ENCODE results near the gene MRS2.
"Not testable (repeated sequence)": the region's sequence is repeated elsewhere in the genome, so short reads cannot be mapped to it uniquely, and the experiment has no call there.

Gene MRS2

DNA sequence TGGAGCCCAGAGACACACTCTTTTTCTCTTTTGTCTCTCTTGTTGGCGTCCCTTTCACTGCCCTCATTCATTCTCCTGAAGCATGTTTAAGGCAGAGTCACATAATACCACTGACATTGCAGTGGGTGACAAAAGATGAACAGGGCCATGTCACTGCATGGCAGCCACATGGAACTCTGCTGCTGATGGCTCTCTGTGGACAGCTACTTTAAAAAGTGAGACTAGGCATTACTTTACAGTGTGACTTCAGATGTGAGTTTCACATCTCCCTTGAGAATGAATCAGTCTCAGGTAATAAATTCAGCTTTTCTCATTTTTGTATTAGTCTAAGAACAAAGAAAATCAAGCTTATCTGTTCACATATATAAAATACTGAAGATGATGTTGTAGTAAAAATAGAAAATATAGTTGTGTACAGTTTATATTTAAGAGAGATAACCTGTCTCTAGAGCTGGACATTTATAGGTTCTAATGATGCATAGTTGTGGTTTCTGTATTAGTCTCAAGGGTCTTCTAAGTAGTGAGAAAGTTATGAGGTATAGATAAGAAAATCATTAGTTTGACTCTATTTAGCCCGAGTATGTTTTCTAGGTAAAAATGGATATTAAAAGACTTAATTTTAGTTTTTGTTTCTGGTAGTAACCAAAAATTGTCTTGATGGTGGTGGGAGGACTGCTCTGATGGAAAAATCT, 6.1 kb downstream of the MRS2 start:
- WGBS (ENCODE audit: insufficient coverage, insufficient read length) = no CpG with 5 or more reads among the region's 2 CpGs

DNA sequence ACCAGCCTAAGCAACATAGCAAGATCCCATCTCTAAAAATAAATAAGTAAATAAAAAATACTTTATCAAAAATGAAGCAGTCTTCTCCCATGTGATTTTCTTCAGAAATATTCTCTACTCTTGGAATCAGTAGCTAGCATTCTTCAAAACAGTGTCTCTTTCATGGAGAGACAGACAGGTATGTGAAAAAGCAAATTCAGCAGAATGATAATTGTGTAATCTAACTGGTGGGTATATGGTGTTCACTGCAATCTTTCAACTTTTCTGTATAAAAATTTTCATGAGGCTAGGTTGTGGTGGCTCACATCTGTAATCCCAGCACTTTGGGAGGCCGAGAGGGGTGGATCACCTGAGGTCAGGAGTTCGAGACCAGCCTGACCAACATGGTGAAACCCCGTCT, 7.9 kb downstream of the MRS2 start:
- Histone ChIP-seq H3K4me1 (ENCODE audit: control insufficient read depth, insufficient read depth, low read length) (no peaks in the 10 kb centered on the region), H3K4me3 (ENCODE audit: low read length) (no peak overlapping the region), H3K27me3 (ENCODE audit: control insufficient read depth, insufficient read depth, low read length) (no peaks in the 10 kb centered on the region), H3K9me3 (ENCODE audit: control insufficient read depth, insufficient read depth, low read length) (no peaks in the 10 kb centered on the region), H3K36me3 (ENCODE audit: control insufficient read depth, insufficient read depth, low read length) (peaks cover 20% of the 10 kb centered on the region; the same call in 1 of the 2 replicates), H3K27ac (ENCODE audit: low read length) (no peak overlapping the region)
- no peak for DNase-seq (ENCODE audit: low read depth, low spot score)
- no CpG with 5 or more reads among the region's 3 CpGs for WGBS (ENCODE audit: insufficient coverage, insufficient read length)

More for the DNA sequence above, 6.1 kb downstream of the MRS2 start:
- Histone ChIP-seq H3K9me3 (ENCODE audit: control insufficient read depth, insufficient read depth, low read length) (no peaks in the 10 kb centered on the region), H3K4me1 (ENCODE audit: control insufficient read depth, insufficient read depth, low read length) (peaks cover 2% of the 10 kb centered on the region; the same call in 1 of the 2 replicates), H3K4me3 (ENCODE audit: low read length) (no peak overlapping the region), H3K27ac (ENCODE audit: low read length) (no peak overlapping the region), H3K36me3 (ENCODE audit: control insufficient read depth, insufficient read depth, low read length) (peaks cover 16% of the 10 kb centered on the region; the same call in 1 of the 2 replicates), H3K27me3 (ENCODE audit: control insufficient read depth, insufficient read depth, low read length) (no peaks in the 10 kb centered on the region)
- no peak for DNase-seq (ENCODE audit: low read depth, low spot score)

DNA sequence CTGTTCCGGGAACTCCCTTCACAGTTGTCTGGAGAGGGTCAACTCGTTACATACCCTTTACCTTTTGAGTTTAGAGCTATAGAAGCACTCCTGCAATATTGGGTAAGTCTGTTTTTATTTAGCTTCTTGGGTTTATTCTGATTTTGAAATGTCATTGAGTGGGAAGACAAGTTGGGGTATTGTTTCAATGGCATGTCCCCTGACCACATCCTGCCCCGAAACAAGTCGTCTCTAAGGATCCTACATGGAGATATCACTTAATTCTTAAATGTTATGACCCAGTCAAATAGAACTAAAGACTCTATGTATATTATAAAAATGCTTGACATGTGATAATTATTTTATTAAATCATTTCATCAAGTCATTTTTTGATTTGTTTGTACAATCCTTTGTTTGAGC, 9.6 kb downstream of the MRS2 start:
- DNase-seq (ENCODE audit: low read depth, low spot score) = no peak
- H3K27ac ChIP-seq (ENCODE audit: low read length) = no peak overlapping the region
- H3K4me3 ChIP-seq (ENCODE audit: low read length) = no peak overlapping the region
- H3K9me3 ChIP-seq (ENCODE audit: control insufficient read depth, insufficient read depth, low read length) = no peaks in the 10 kb centered on the region
- H3K36me3 ChIP-seq (ENCODE audit: control insufficient read depth, insufficient read depth, low read length) = peaks cover 25% of the 10 kb centered on the region; the same call in 1 of the 2 replicates
- no peaks in the 10 kb centered on the region for H3K27me3 ChIP-seq (ENCODE audit: control insufficient read depth, insufficient read depth, low read length)
- no peaks in the 10 kb centered on the region for H3K4me1 ChIP-seq (ENCODE audit: control insufficient read depth, insufficient read depth, low read length)
- no CpG with 5 or more reads among the region's 4 CpGs for WGBS (ENCODE audit: insufficient coverage, insufficient read length)

DNA sequence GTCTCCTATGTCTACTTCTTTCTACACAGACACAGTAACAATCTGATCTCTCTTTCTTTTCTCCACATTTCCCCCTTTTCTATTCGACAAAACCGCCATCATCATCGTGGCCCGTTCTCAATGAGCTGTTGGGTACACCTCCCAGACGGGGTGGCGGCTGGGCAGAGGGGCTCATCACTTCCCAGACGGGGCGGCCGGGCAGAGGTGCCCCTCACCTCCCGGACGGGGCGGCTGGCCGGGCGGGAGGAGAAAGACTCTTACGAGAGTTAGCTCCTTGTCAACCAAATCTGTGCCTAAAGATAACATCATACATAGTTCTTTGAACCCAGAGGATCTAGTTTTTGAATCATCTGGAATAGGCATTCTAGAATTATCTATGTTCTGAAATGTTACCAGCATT, 11.8 kb downstream of the MRS2 start:
- H3K4me3 ChIP-seq (ENCODE audit: low read length); H3K27ac ChIP-seq (ENCODE audit: low read length); H3K9me3 ChIP-seq (ENCODE audit: control insufficient read depth, insufficient read depth, low read length); H3K4me1 ChIP-seq (ENCODE audit: control insufficient read depth, insufficient read depth, low read length); H3K27me3 ChIP-seq (ENCODE audit: control insufficient read depth, insufficient read depth, low read length); DNase-seq (ENCODE audit: low read depth, low spot score): not testable (repeated sequence)
- WGBS (ENCODE audit: insufficient coverage, insufficient read length) = no CpG with 5 or more reads among the region's 15 CpGs
- peaks cover 36% of the 10 kb centered on the region; the same call in 1 of the 2 replicates for H3K36me3 ChIP-seq (ENCODE audit: control insufficient read depth, insufficient read depth, low read length)

DNA sequence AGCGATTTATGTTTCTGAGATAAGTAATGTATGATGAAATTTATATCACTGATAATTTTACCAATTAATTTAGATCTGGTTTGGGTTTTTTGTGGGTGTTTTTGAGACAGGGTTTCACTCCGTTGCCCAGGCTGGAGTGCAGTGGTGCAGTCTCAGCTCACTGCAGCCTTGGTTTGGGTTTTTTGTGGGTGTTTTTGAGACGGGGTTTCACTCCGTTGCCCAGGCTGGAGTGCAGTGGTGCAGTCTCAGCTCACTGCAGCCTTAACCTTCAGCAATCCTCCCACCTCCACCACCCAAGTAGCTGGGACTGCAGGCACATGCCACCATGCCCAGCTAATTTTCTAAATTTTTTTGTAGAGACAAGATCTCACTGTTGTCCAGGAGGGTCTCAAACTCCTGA, 13.0 kb downstream of the MRS2 start:
- WGBS (ENCODE audit: insufficient coverage, insufficient read length) = no CpG with 5 or more reads among the region's 4 CpGs
- Histone ChIP-seq H3K4me3 (ENCODE audit: low read length) (no peak overlapping the region), H3K27ac (ENCODE audit: low read length) (no peak overlapping the region), H3K27me3 (ENCODE audit: control insufficient read depth, insufficient read depth, low read length) (no peaks in the 10 kb centered on the region), H3K9me3 (ENCODE audit: control insufficient read depth, insufficient read depth, low read length) (no peaks in the 10 kb centered on the region), H3K36me3 (ENCODE audit: control insufficient read depth, insufficient read depth, low read length) (peaks cover 46% of the 10 kb centered on the region; the same call in 1 of the 2 replicates), H3K4me1 (ENCODE audit: control insufficient read depth, insufficient read depth, low read length) (no peaks in the 10 kb centered on the region)
- no peak for DNase-seq (ENCODE audit: low read depth, low spot score)

DNA sequence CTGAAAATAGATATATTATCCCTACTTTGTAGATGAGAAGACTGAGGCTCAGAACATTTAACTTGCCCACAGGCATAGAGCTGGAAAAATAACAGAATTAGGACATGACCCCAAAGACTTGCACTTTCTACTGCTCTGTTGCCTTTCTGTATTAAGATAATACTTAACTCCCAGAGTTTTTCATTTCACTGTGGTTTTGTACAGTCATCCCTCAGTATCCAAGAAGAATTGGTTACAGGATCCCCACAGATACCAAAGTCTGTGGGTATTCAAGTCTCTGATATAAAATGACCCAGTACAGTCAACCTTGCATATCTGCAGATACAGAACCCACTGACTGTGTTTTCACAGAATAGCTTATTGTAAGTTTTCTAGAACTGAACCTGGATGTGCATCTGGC, 16.8 kb downstream of the MRS2 start:
- DNase-seq (ENCODE audit: low read depth, low spot score) = no peak
- H3K9me3 ChIP-seq (ENCODE audit: control insufficient read depth, insufficient read depth, low read length) = no peaks in the 10 kb centered on the region
- peaks cover 34% of the 10 kb centered on the region; the same call in 1 of the 2 replicates for H3K36me3 ChIP-seq (ENCODE audit: control insufficient read depth, insufficient read depth, low read length)
- no peaks in the 10 kb centered on the region for H3K4me1 ChIP-seq (ENCODE audit: control insufficient read depth, insufficient read depth, low read length)
- H3K4me3 ChIP-seq (ENCODE audit: low read length) = no peak overlapping the region
- no peak overlapping the region for H3K27ac ChIP-seq (ENCODE audit: low read length)
- no peaks in the 10 kb centered on the region for H3K27me3 ChIP-seq (ENCODE audit: control insufficient read depth, insufficient read depth, low read length)

DNA sequence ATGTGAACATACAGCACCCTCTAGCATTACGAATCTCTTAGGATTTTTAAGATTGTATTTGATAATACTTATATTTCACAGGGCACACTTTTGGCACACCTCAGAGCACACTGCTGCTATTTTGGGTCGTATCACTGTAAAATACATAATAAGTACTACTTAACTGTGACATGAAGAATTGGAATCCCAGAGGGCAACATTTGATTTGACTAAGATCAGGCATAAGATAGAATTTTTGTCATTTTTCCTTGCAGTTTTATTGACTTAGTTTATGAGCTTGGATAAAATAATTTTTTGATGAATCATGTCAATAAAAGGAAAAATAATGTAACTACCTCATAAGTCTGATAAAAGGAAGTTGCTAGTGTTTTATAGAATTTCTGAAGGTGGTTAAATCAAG, 22.4 kb downstream of the MRS2 start:
- no peaks in the 10 kb centered on the region for H3K27me3 ChIP-seq (ENCODE audit: control insufficient read depth, insufficient read depth, low read length)
- peaks cover 12% of the 10 kb centered on the region for H3K36me3 ChIP-seq (ENCODE audit: control insufficient read depth, insufficient read depth, low read length)
- H3K9me3 ChIP-seq (ENCODE audit: control insufficient read depth, insufficient read depth, low read length) = no peaks in the 10 kb centered on the region
- no CpG with 5 or more reads among the region's 2 CpGs for WGBS (ENCODE audit: insufficient coverage, insufficient read length)
- no peak overlapping the region for H3K27ac ChIP-seq (ENCODE audit: low read length)
- H3K4me1 ChIP-seq (ENCODE audit: control insufficient read depth, insufficient read depth, low read length) = no peaks in the 10 kb centered on the region
- no peak overlapping the region for H3K4me3 ChIP-seq (ENCODE audit: low read length)
- no peak for DNase-seq (ENCODE audit: low read depth, low spot score)

DNA sequence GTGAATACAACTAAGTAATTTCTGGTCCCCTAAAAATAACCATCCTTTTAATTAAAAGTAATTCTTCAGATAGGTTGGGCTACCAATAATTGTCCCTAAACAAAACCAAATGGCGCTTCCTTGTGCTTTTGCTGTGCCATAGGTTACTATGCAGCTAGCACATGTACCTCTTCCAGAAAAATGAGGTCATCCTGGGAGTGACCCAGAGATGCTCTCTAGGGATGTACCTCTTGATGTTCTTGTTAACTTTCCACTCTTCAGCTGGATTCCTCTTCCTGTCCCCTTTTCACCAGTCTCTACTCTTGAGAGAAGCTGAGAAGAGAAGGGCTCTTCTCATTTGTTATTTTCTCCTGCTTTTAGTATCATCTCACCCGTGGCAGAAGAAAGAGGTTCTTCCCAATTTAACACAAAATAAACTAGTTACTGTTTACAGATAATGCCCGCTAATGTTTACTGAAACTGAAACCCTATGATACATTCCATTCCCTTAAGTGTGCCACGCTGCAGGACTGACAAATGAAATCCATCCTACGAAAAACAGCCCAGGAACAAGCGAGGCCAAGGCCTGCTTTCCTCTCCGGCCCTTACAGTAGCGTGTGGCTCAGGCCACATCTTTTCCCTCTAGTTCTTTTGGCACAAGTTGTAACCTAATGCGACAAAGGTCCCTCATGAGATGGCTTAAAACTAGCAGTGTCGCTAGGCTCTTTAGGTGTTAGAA, 24.2 kb downstream of the MRS2 start:
- Histone ChIP-seq H3K27me3 (ENCODE audit: control insufficient read depth, insufficient read depth, low read length) (no peaks in the 10 kb centered on the region), H3K4me3 (ENCODE audit: low read length) (no peak overlapping the region), H3K36me3 (ENCODE audit: control insufficient read depth, insufficient read depth, low read length) (peaks cover 5% of the 10 kb centered on the region), H3K4me1 (ENCODE audit: control insufficient read depth, insufficient read depth, low read length) (no peaks in the 10 kb centered on the region), H3K27ac (ENCODE audit: low read length) (no peak overlapping the region), H3K9me3 (ENCODE audit: control insufficient read depth, insufficient read depth, low read length) (no peaks in the 10 kb centered on the region)
- no peak for DNase-seq (ENCODE audit: low read depth, low spot score)
- WGBS (ENCODE audit: insufficient coverage, insufficient read length) = no CpG with 5 or more reads among the region's 10 CpGs

DNA sequence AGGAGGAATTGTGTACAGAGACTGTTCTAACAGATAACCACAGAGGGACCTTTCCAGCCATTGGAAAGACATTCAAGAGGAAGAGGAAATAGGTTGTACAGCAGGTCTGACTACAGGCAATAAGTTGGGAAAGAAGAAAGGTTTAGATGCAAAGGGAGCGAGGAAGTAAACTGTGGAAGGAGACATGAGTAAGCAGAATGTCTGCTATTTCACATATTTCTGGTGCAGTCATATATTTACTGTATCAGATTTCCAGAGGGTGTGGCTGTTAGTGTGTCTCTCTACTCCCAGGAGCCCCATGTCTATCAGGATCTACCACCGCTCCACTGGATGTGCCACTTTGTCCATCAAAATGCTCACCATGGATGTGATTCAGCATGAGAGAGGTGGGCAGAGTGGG, 25.9 kb downstream of the MRS2 start:
- Histone ChIP-seq H3K27me3 (ENCODE audit: control insufficient read depth, insufficient read depth, low read length) (no peaks in the 10 kb centered on the region), H3K36me3 (ENCODE audit: control insufficient read depth, insufficient read depth, low read length) (peaks cover 5% of the 10 kb centered on the region), H3K4me1 (ENCODE audit: control insufficient read depth, insufficient read depth, low read length) (no peaks in the 10 kb centered on the region), H3K27ac (ENCODE audit: low read length) (no peak overlapping the region), H3K9me3 (ENCODE audit: control insufficient read depth, insufficient read depth, low read length) (no peaks in the 10 kb centered on the region), H3K4me3 (ENCODE audit: low read length) (no peak overlapping the region)
- WGBS (ENCODE audit: insufficient coverage, insufficient read length) = no CpG with 5 or more reads among the region's 2 CpGs
- no peak for DNase-seq (ENCODE audit: low read depth, low spot score)

DNA sequence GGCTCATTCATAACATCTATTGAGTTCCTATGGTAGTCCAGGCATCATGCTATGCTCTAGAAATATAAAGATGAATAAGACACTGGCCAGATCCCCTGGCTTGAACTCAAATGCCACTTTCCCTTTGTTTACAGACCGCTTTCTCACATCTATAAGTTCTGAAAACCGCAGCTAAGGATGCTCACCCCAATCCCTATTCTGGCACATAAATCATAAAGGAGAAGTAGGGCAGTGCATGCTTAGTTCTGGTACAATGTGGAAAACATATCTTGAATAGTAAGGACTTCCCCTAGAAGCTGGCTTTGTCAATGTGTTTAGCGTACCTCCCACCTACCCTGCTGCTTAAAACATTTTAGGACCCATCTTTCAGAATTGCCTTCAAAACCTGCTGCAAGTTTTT, 26.4 kb downstream of the MRS2 start:
- H3K9me3 ChIP-seq (ENCODE audit: control insufficient read depth, insufficient read depth, low read length) = no peaks in the 10 kb centered on the region
- no peaks in the 10 kb centered on the region for H3K4me1 ChIP-seq (ENCODE audit: control insufficient read depth, insufficient read depth, low read length)
- H3K27me3 ChIP-seq (ENCODE audit: control insufficient read depth, insufficient read depth, low read length) = no peaks in the 10 kb centered on the region
- H3K4me3 ChIP-seq (ENCODE audit: low read length) = no peak overlapping the region
- no peak for DNase-seq (ENCODE audit: low read depth, low spot score)
- peaks cover 5% of the 10 kb centered on the region for H3K36me3 ChIP-seq (ENCODE audit: control insufficient read depth, insufficient read depth, low read length)
- no CpG with 5 or more reads among the region's 3 CpGs for WGBS (ENCODE audit: insufficient coverage, insufficient read length)
- no peak overlapping the region for H3K27ac ChIP-seq (ENCODE audit: low read length)

DNA sequence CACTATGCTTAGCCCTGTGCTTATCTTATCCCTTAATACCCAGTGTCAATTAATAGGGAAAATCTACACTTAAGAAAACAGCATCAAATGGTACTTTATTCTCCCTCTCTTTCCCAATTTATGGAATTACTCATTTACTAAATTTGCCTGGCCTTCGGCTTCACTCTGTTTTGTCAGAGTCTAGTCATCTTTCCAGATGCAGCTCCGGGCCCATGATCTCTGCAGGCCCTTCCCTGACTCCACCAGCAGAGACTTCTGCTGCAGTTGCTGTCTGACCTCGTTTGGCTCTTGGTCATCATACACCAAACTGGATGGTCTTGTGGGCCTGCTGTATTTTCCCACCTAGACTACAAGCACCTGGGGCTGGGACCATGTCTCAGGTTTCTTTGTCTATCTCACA, 27.4 kb downstream of the MRS2 start:
- WGBS (ENCODE audit: insufficient coverage, insufficient read length) = no CpG with 5 or more reads among the region's 3 CpGs
- H3K36me3 ChIP-seq (ENCODE audit: control insufficient read depth, insufficient read depth, low read length) = no peaks in the 10 kb centered on the region
- H3K9me3 ChIP-seq (ENCODE audit: control insufficient read depth, insufficient read depth, low read length) = no peaks in the 10 kb centered on the region
- H3K4me1 ChIP-seq (ENCODE audit: control insufficient read depth, insufficient read depth, low read length) = no peaks in the 10 kb centered on the region
- no peak overlapping the region for H3K27ac ChIP-seq (ENCODE audit: low read length)
- H3K4me3 ChIP-seq (ENCODE audit: low read length) = no peak overlapping the region
- DNase-seq (ENCODE audit: low read depth, low spot score) = no peak
- H3K27me3 ChIP-seq (ENCODE audit: control insufficient read depth, insufficient read depth, low read length) = no peaks in the 10 kb centered on the region

Data from iPS DF 6.9 (cell line).